ENCODE results near the gene GSG1L. TPM values are rescaled to one million over a fixed set of nuclear protein-coding genes. Genes with fewer than 3 reads are reported as not detected.

GSG1L gene
- total RNA-seq, 1 donor from 2014 or later: 0.19 TPM

DNA sequence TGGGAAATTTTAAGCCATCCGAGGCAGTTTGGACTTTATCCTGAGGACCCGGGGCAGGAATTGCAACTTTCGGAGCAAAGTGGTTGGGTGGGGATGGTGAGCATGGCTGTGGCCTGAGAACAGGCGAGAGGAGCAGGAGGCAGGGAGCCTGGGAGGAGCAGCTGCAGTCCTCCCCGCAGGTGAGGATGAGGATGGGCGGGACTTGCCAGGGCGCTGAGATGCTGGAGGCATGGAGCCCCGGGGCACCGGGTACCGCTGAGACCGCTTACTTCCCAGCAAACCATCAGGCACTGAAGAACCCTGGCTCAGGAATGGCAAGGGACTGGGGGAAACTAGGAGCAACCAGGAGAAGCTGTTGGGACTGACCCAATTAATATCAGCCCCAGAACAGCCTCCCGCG lies 210.8 kb downstream of the GSG1L start:
- intact Hi-C loops (cut with DNase I): no loop called here
- ATAC-seq (no peak), DNase-seq (ENCODE audit: missing footprints) (no peak)

- DNase-seq (ENCODE audit: missing footprints) (no peak), ATAC-seq (no peak)
- intact Hi-C loops (cut with DNase I): no loop called here
Measured at GRCh38 chr16:27852116-27852515, 211.4 kb downstream of the GSG1L start.

- no peak for DNase-seq (ENCODE audit: missing footprints)
- ATAC-seq: no peak
- intact Hi-C loops (cut with DNase I): no loop called here
Measured at GRCh38 chr16:27851586-27851985, 211.9 kb downstream of the GSG1L start.

DNA sequence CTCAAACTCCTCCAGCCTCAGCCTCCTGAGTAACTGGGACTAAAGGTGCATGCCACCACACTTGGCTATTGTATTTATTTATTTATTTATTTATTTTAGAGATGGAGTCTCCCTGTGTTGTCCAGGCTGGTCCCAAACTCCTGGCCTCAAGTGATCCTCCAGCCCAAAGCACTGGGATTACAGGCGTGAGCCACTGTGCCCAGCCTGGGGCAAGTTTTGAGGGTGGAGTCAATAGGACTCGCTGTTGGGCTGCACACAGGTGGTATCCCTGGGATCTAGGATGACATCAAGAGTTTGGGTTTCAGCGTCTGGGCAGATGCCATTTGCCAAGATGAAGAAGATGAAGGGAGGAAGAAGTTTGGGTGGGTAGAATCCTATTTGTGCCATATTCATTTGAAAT lies 213.9 kb downstream of the GSG1L start:
- DNase-seq (ENCODE audit: missing footprints) (no peak), ATAC-seq (no peak)
- intact Hi-C loops (cut with DNase I): no loop called here

DNA sequence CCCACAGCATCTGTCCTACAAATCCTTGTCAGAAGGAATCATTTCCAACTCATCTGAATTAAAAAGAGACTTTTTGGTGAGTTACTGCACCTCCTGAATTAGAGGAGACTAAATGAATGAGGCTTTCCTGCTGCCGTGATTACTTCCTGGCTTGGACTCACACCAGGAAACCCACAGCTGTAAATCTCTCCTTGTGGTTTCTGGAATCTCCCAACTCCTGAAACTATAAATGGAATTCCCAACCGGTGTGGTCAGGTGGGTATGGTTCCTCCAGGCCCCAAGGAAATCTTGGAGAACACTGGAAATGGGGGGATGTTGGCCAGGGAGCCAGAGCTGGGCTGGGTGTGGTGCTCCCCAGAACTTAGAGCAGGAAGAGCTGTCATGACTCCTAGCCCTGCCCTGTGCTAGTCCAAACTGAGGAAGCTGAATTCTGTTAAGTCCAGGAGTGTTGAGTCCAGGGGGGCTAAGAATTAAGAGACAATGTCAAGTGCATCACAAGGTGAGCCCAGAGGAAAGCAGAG lies 216.4 kb downstream of the GSG1L start:
- intact Hi-C loops (cut with DNase I): no loop called here
- no peak for DNase-seq (ENCODE audit: missing footprints)
- ATAC-seq: no peak

DNA sequence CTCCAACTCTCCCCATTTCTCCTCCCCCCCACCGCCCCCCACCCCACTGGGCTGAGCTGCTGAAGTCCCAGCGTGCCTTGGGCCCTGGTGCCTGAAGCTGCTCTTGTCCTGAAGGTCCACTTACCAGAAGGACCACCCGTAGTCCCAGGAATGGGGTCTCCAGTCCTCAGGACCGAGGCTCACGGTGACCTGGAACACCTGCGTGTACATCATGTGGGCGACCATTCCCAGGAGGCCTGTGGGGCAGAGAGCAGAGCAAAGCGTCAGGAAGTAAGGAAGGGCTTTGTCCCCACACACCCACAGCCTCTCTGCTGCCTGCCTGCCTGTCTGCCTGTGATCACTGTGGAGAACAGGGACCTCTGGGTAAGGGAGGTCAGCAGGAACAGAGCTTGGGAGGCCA lies 218.7 kb downstream of the GSG1L start:
- intact Hi-C loops (cut with DNase I): no loop called here
- DNase-seq (ENCODE audit: missing footprints) (no peak), ATAC-seq (no peak)

- ATAC-seq (no peak), DNase-seq (ENCODE audit: missing footprints) (no peak)
- intact Hi-C loops (cut with DNase I): no loop called here
Measured at GRCh38 chr16:27843800-27844199, 219.7 kb downstream of the GSG1L start.

DNA sequence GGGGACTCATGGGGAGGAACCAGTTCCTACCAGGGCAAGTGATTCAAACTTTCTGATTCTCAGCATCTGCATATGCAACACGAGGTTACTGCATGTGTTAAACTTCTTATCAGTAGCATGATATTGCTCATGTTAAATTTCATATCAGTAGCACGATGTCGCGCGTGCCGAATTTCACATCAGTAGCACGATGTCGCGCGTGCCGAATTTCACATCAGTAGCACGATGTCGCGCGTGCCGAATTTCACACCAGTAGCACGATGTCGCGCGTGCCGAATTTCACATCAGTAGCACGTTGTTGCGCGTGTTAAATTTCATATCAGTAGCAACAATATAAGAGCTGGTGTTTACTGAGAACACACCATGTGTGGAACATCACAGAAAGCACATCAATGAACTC lies 221.6 kb downstream of the GSG1L start:
- ATAC-seq: no peak
- intact Hi-C loops (cut with DNase I): no loop called here
- no peak for DNase-seq (ENCODE audit: missing footprints)

DNA sequence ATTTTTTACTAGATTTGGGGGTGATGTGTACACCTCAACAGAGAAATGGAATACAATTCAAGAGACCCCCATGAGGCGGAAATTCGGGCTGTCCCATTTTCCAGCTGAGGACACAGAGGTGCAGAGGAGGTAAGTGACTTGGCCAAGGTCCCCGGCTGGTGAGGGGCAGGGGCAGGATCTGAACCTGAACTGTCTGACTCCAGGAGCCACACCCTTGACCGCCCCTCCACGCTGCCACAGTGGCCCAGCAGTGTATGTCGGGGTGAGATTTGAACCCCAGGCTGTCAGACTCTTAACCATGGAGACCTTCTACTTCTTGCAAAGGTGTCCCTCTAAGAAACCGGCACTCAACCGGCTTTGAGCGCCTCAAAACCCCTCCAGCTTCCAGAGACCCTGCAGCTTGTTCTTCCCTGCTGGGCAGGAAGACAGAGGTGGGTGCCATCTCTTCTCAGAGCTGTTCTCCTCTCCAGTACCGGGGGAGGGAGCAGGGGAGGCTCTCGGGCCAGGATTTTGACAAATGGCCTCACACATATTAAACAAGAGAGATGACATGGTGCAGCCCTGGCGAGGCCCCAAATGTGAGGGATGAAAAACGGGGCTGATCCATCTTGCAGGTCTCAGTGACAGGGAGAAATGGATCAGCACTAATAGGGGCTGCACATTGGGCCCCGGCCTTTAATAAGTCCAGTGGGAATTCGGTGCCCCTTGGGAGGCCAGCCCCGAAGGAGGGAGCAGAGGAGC lies 222.3 kb downstream of the GSG1L start:
- intact Hi-C loops (cut with DNase I): no loop called here
- no peak for ATAC-seq
- DNase-seq (ENCODE audit: missing footprints): no peak

- intact Hi-C loops (cut with DNase I): no loop called here
- no peak for ATAC-seq
- no peak for DNase-seq (ENCODE audit: missing footprints)
Measured at GRCh38 chr16:27840311-27841060, 223.0 kb downstream of the GSG1L start.

DNA sequence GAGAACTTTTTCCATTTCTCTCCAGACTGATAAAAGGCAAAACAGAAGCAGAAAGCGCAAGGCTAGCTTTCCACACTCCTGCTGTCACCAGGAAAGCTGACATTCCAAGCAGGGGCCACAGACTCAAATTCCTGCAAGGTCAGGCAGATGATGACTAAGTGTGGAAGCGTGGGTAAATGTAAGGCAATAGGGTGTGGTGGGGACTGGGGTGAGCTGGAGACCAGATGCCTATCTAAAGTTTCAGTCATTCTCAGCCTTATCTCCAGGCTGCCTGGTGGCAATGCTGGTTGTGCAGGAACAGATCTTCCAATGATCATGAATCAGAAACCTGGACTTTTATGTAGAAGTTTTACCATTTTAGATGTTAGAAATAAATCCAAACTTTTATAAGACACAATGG lies 224.1 kb downstream of the GSG1L start:
- no peak for ATAC-seq
- intact Hi-C loops (cut with DNase I): no loop called here

DNA sequence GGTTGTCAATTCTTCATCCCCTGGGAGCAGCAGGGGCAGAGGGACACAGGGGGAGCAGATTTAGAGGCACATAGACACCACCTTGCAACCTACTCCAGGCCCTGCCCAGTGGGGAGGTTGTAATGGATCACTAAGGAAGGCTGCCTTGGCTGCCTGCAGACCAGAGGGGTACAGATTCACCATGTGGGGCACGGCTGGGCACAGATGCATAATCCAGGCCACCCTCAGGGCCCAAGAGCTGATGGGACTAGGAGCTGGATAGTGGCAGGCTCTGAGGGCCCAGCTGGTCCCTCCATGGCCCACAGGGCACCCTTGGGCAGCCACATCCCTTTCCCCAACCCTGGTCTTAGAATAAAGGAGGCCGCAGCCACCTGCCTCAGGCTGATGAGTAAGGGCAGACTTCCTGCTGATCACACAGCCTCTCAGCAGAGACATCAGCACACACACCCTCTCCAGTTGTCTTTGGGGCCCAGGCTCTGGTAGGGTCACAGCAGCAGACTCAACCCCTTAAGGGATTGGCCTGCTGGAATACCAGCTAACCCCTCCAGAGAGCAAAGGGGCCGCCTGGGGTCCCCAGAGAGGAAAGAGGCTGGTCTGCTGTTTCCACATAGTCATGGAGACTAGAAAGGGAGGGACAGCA lies 224.9 kb downstream of the GSG1L start:
- ATAC-seq (no peak), DNase-seq (ENCODE audit: missing footprints) (no peak)
- intact Hi-C loops (cut with DNase I): no loop called here

More for the DNA sequence above, 224.1 kb downstream of the GSG1L start:
- DNase-seq (ENCODE audit: missing footprints): no peak

DNA sequence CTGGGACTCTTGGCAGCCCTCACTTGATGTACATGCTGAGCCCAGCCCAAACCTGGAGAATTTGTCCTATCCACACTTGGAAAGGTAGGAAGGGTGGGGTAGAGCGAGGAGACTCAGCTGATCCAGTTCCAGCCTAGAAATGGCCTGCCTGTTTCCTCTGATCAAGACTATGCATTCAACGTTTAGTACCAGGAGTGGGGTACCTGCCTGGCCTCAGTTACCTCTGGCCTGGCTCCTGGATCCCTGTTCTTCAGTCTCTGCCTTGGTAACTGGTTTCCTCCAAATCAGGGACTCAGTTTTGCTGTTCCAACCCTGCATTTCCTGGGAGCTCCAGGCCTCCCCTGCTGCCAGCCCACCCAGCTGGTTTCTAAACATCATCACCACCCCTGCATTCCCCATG lies 233.5 kb downstream of the GSG1L start:
- intact Hi-C loops (cut with DNase I): no loop called here
- no peak for ATAC-seq
- no peak for DNase-seq (ENCODE audit: missing footprints)

GRCh38 chr16:27828671-27829070 lies 234.8 kb downstream of the GSG1L start:
- DNase-seq (ENCODE audit: missing footprints) (no peak), ATAC-seq (no peak)
- intact Hi-C loops (cut with DNase I): no loop called here

DNA sequence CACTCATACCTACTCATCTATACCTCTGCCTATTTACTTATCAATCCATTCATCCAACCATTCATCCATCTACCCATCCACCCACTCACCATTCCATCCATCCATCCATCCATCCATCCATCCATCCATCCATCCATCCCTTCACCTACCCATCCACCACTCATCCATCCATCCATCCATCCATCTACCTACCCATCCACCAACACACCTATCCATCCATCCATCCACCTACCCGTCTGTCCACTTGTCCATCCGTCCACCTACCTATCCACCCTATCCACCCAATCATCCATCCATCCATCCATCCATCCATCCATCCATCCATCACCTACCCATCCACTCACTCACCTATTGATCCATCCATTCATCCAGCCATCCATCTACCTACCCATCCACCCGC lies 235.7 kb downstream of the GSG1L start:
- intact Hi-C loops (cut with DNase I): no loop called here
- DNase-seq (ENCODE audit: missing footprints) (no peak), ATAC-seq (no peak)

- DNase-seq (ENCODE audit: missing footprints): no peak
- intact Hi-C loops (cut with DNase I): no loop called here
- no peak for ATAC-seq
Measured at GRCh38 chr16:27826893-27827289, 236.6 kb downstream of the GSG1L start.

- intact Hi-C loops (cut with DNase I): no loop called here
- DNase-seq (ENCODE audit: missing footprints) (no peak), ATAC-seq (no peak)
Measured at GRCh38 chr16:27826081-27826892, 237.2 kb downstream of the GSG1L start.

- intact Hi-C loops (cut with DNase I): no loop called here
- DNase-seq (ENCODE audit: missing footprints): no peak
Measured at GRCh38 chr16:27824786-27825185, 238.7 kb downstream of the GSG1L start.

GRCh38 chr16:27824006-27824405 lies 239.5 kb downstream of the GSG1L start:
- intact Hi-C loops (cut with DNase I): no loop called here

More at GRCh38 chr16:27824786-27825185, 238.7 kb downstream of the GSG1L start:
- ATAC-seq: no peak

More at GRCh38 chr16:27824006-27824405, 239.5 kb downstream of the GSG1L start:
- ATAC-seq (no peak), DNase-seq (ENCODE audit: missing footprints) (no peak)
